GM21367 (cell line): ENCODE results near the gene FBN1.

Experiments
- ATAC-seq: cut with Tn5 transposase; IDR thresholded peaks from one replicate; pipeline ENCODE4 v1.9.1; 2021; ENCODE audit not compliant: unreplicated experiment

The FBN1 gene

DNA sequence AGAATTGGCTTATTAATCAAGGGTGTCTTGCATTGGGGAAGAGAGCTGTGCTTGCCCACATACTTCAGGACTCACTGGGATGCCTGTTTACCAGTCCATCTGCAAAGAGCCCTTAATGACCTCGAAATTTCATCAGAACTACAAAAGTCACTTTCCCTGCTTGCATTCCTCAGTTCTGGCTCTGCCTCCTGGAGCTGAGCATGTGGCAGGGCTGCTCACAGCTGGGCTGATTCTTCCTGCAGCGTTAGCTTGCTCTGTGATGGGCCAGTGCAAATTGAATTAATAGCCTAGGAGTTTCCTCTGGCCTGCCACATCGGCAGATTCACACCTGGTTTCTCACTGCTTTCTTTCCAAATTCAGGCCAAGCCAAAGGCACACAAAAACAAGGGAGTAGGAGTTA lies 205.4 kb downstream of the FBN1 start:
- no peak for ATAC-seq

GRCh38 chr15:48437178-48437577 lies 208.3 kb downstream of the FBN1 start:
- ATAC-seq = no peak

- ATAC-seq = no peak
Measured at GRCh38 chr15:48435321-48435720, 210.2 kb downstream of the FBN1 start.

DNA sequence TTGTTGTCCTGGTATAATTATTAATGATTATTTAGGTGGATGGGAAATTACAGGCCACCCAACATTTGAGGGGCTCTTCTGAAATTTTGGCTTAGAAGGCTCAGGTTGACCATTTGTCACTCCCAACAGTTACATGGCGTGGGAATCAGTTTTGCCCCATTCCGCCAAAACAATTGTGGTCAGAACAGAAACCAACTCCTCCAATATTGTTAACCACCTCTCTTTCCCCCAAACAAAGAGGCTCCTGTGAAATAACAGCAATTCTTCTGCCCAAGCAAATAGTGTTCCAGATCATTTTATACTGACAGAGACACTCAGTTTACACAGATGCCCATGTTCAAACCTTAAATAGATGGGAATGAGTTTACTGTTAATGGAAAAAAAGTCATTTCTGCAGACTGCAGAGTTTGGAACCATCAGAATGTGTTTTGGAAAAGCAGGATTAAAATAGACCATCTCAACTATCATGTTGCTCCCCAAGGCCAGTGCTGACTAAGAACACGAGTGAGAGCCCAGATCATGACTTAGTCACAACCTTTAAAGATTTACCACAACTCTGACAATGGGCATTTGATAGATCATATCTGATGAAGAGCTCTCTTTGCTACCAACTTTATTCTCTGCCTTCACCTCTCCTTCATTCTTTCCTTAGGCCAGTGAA lies 212.2 kb downstream of the FBN1 start:
- ATAC-seq = peak; percentile 80

GRCh38 chr15:48432688-48433087 lies 212.8 kb downstream of the FBN1 start:
- ATAC-seq = no peak

GRCh38 chr15:48427960-48428547 lies 217.5 kb downstream of the FBN1 start:
- ATAC-seq = no peak

DNA sequence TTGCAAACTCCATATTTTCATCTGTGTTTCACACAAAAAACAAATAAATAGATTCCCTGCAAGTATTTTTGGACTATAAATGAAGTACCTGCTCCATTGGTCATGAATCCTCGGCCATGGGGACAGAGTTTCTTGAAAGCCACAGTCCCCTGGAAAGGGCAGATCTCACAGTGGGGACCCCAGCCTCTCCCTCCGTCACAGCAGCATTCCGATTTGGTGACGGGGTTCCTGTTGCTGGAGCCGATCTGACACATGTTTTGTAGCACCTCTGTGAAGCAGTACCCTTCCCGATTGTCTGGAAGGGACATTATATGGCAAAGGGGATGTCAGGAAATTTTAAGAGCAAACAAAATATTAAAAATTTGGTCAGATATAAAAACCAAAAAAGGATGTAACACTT lies 218.0 kb downstream of the FBN1 start:
- no peak for ATAC-seq

DNA sequence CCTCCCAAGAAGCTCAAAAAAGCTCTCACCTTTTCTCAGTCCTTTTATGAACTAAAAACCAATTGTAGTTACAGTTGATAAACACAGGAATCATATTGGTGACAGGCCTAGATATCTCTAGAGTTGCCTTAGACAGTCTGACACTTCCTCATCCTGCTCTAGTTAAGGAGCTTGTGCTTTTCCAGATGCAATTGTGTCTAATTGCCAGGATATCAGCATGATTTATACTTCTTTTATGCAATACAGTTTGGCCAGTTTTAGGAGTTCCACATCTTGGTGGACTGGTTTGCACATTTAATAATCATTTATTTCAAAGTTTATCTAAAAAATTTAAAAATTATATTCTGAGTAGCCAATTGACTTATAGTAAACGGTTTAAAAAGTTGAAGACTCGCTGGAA lies 218.6 kb downstream of the FBN1 start:
- no peak for ATAC-seq

DNA sequence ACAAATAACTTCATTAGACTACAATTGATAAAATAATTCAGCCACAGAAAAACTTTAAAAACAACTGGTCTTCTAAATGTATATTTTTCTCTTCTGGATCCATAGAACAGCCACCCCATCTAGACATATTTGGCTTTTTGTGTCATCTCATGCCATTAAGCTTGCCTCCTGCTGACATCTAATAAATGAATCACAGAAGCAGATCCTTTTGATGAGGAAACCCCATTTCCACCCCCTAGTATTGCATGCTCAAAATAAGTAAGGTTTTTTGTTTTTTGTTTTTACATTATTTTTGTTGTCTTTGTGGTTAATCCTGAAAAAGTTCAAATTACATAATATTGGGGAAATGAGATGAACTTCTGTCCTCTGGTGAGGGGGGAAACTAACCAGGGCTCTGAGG lies 219.5 kb downstream of the FBN1 start:
- ATAC-seq = no peak

GRCh38 chr15:48425051-48425450 lies 220.5 kb downstream of the FBN1 start:
- ATAC-seq = no peak

DNA sequence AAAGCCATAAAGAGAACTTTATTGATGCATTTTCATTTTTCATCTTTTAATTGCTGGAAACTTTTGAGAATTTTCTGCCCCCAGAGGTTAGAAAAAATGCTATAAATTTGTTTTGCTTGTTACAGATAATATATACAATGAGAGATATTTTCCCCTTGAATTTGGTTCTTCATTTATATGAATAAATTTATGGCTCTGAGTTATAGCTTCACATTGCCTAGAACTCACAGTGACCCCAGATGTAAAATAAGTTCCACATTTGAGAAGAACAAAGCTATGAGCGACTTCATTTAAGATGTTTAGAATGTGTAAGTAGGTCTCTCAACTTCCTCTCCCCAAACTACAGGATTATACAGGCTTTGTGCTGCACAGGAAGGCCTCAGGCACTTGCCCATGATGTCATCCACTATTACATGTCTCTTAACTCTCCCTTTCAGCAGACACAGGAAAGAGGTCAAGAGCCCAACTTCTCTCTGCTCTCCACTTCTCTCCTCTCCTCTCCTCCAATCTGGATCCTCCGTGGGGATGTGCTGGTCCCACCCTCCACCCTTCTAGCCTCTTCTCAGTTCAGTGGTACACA lies 221.5 kb downstream of the FBN1 start:
- ATAC-seq = no peak

- no peak for ATAC-seq
Measured at GRCh38 chr15:48423342-48423741, 222.2 kb downstream of the FBN1 start.

DNA sequence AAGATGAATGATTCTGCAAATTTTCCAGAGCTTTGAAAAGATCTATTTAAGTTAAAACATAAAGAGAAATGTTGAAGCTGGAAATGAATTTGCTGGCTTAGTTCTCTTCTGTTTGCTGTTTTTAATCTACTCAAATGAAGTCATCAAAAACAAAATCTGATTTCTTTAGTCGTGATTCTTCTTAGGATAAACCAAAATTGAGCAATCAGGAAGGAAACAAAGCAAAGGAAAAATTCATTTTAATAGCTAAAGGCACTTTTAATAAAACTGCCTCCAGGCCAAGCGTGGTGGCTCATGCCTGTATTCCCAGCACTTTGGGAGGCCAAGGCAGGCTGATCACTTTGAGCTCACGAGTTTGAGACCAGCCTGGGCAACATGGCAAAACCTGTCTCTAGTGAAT lies 223.1 kb downstream of the FBN1 start:
- no peak for ATAC-seq

GRCh38 chr15:48421362-48421761 lies 224.1 kb downstream of the FBN1 start:
- ATAC-seq = no peak

DNA sequence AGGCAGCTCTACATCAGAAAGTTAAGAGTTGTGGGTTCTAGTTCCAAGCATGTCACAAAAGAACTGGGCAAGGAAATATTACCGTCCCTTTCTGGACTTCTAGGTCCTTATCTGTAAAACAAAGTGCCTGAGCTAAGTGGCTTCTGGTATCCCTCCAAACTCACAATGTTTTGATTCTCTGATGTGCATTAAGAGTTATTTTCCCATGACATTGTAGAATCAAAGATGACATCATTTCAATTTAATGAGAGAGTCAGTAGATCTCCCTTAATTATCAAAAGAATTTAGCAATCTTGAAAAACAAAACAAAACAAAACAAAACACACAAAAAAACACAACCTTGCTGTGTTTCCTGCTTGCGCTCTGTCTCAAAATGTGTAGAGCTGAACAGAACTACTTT lies 225.6 kb downstream of the FBN1 start:
- ATAC-seq = no peak

- no peak for ATAC-seq
Measured at GRCh38 chr15:48418343-48418742, 227.2 kb downstream of the FBN1 start.

DNA sequence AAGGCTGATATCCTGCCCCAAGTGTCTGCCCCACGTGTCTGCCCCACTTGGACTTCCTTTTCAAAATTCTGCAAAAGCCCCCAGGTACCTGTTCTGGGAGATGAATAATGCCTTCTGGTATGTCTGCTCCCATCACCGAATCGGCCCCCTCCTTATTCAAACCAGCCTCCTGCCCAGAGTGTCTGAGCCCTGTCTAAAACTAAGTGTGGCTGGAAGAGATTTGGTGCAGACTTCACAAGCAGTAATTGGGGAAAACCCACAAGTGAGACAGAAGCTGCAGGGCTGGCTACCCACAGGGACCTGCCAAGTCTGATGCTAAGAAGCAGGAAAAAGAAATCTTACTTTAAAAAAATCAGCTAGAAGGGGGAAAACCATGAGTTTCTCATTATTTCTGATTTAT lies 229.2 kb downstream of the FBN1 start:
- ATAC-seq = no peak

DNA sequence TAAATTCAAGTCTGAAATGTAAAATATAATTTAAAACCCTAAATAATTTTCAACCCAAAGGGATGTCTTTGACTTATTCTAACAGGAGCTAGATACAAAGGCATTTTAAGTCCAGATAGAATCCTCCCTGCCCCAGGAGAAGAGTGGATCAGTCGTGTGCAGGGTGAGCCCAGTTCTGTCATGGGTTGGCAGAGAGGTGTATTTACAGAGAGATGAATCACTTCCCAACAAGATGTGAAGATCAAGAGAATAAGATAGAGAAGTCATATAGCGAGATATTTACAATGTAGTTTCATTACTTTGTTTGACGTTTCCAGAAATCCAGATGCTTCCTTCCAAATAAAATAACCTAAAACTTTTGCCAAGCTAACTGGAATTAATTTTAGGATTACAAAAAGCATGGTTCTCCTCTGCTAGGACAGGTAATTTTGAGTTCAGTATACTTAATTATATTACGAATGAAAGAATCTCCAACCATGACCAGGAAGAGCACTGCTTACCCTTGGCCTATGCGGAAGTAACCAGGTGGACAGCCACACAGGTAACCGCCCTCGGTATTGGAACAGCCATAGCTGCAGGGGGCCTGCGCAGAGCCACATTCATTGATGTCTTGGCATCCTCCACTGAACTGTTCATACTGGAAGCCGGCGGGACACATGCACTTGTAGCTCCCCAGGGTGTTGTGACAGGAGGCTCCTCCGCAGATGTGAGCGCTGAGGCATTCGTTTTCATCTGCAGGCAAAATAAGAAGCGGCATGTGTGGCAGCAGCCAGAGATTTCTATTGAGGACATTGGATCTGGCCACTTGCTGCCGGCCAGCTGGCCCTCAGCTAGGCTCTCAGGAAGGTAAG lies 230.2 kb downstream of the FBN1 start:
- no peak for ATAC-seq

DNA sequence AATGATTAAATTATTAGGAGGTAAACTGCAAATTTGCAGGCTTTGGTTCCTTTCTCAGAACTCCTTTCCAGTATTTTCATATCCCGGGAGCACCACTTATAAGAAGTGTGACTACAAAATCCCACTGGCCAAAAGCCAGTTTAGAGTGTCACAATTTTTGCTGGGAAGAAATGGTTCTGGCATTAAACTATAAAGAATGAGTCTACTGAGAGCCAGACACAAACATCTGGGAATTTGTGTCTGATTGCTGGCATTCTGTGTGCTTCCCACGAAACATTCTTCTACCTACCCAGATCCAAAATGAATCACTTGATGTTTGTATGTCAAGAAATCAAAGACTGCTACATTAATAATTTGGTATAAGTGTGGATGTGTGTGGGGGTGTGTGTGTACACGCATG lies 231.5 kb downstream of the FBN1 start:
- no peak for ATAC-seq

GRCh38 chr15:48413304-48413703 lies 232.2 kb downstream of the FBN1 start:
- no peak for ATAC-seq

DNA sequence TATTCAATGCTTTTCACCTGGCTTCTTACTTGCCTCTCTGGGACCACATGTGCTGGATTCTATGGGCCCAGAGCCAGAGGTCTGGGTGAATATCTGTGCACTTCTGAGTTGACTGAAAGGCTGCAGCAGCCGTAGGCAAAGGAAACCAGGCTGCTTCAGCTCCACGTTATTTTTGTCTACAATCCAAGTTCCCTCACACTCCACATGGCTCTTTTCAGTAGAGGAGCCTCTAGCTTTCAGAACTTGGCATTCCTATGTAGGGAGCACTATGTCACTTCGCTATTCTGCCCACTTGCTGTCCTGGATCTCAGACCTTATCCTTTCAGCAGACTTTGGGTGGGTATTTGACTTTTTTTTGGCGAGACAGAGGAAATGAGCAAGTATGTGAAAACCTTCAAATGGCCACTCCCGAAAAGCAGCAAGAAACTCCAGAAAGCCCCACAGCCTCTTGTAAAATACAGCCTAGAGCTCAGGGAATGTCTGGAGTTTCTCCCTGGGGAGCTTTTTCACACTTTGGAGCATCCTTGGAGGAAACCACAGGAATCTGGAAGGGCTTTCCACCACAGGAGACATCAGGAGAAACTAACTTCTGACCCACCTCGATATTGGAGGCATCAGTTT lies 233.4 kb downstream of the FBN1 start:
- no peak for ATAC-seq
